IMR-90 (cell line): ENCODE results near the gene PRICKLE2.

ENCODE experiments used
- POLR2A ChIP-seq: IDR thresholded peaks from 2 replicates; pipeline ENCODE4 v1.6.1; 2012; ENCODE audit warnings: mild to moderate bottlenecking, low read depth, low read length
- RAD21 ChIP-seq: IDR thresholded peaks from 2 replicates; pipeline ENCODE4 v1.6.1; 2012; ENCODE audit warnings: low read length, improper control_type of control experiment

DNA sequence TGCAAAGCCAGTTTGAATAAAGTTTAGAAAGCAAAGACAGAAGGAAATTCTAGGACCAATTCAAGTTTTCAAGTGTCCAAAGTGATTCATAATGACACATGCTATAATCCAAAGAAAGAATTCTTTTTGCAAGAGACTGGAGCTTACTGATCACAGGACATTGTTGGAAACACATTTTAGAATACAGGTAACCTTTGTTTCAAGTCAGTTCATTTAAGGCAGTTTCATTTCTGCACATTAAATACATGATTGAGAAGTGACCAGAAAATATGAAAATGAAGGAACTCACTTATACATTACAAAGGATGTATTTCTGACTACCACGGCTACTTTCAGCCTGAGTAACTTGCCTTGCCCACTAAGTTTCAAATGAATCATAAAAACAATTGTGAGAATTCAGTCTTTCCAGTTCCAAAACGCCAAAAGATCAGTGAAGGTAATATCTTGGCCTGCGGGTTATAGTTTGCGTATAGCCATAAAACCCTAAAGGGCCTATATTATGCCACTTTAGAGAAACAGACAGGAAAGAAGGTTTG is 48.7 kb downstream of the PRICKLE2 start:
- no peak for TF ChIP-seq POLR2A
- TF ChIP-seq RAD21, result no peak
